Measurements from ENCODE around the gene LRGUK.
"Not testable (repeated sequence)": the region's sequence is repeated elsewhere in the genome, so short reads cannot be mapped to it uniquely, and the experiment has no call there.

LRGUK gene

GRCh38 chr7:134187893-134188292 lies 60.8 kb downstream of the LRGUK start:
- no peak for DNase-seq

- no peak for DNase-seq
These were observed 61.2 kb downstream of the LRGUK start for GRCh38 chr7:134188311-134188710.

GRCh38 chr7:134189559-134189958 lies 62.4 kb downstream of the LRGUK start:
- DNase-seq = no peak

- DNase-seq = no peak
These were observed 64.7 kb downstream of the LRGUK start for GRCh38 chr7:134191876-134192275.

- DNase-seq = no peak
These were observed 66.1 kb downstream of the LRGUK start for GRCh38 chr7:134193240-134193639.

GRCh38 chr7:134195252-134195651 lies 68.1 kb downstream of the LRGUK start:
- DNase-seq = no peak

GRCh38 chr7:134196439-134196838 lies 69.3 kb downstream of the LRGUK start:
- no peak for DNase-seq

- DNase-seq = no peak
These were observed 70.2 kb downstream of the LRGUK start for GRCh38 chr7:134197345-134197744.

- no peak for DNase-seq
These were observed 73.8 kb downstream of the LRGUK start for GRCh38 chr7:134200970-134201369.

- no peak for DNase-seq
These were observed 74.6 kb downstream of the LRGUK start for GRCh38 chr7:134201569-134202261.

GRCh38 chr7:134203186-134203889 lies 76.2 kb downstream of the LRGUK start:
- no peak for DNase-seq

GRCh38 chr7:134209322-134210015 lies 82.3 kb downstream of the LRGUK start:
- DNase-seq = no peak

GRCh38 chr7:134210227-134210626 lies 83.1 kb downstream of the LRGUK start:
- no peak for DNase-seq

GRCh38 chr7:134210976-134211663 lies 84.0 kb downstream of the LRGUK start:
- DNase-seq = no peak

GRCh38 chr7:134211817-134212216 lies 84.7 kb downstream of the LRGUK start:
- DNase-seq = no peak

- DNase-seq = no peak
These were observed 85.7 kb downstream of the LRGUK start for GRCh38 chr7:134212576-134213546.

- DNase-seq = no peak
These were observed 93.1 kb downstream of the LRGUK start for GRCh38 chr7:134220236-134220635.

- not testable (repeated sequence) for DNase-seq
These were observed 104.2 kb downstream of the LRGUK start for GRCh38 chr7:134231296-134231695.

- DNase-seq = no peak
These were observed 107.1 kb downstream of the LRGUK start for GRCh38 chr7:134234216-134234615.

- DNase-seq = no peak
These were observed 118.1 kb downstream of the LRGUK start for GRCh38 chr7:134245253-134245652.

GRCh38 chr7:134246347-134246746 lies 119.2 kb downstream of the LRGUK start:
- DNase-seq = no peak

- DNase-seq = no peak
These were observed 119.6 kb downstream of the LRGUK start for GRCh38 chr7:134246761-134247160.
